CD4-positive, alpha-beta memory T cell (primary cell): ENCODE data around the gene TERF2IP. TPM values are rescaled to one million over a fixed set of nuclear protein-coding genes. Genes with fewer than 3 reads are reported as not detected.
A peak's percentile ranks its signal among the peaks of the same experiment; 100 is the strongest.

Experiments
- CTCF ChIA-PET: fragments of 350-600 bp; sonication (Branson Sonifier 250); formaldehyde crosslinking; loops from one replicate; lab custom pipeline; 2021; ENCODE audit warnings: inconsistent platforms; ENCODE audit not compliant: partially characterized antibody; lab: Charles Lee
- POLR2A ChIA-PET: fragments of 350-600 bp; sonication (Branson Sonifier 250); formaldehyde crosslinking; loops from one replicate; lab custom pipeline; 2021; ENCODE audit not compliant: partially characterized antibody; lab: Charles Lee
- DNase-seq, 5 donors: peaks; one replicate each; pipeline versions ENCODE4 v3.0.0 to v3.0.0-alpha.2; 2020 to 2022; ENCODE audit warnings: mixed read lengths in 1 of 5
- H3K27ac ChIP-seq: one replicate; pipeline ENCODE4 v1.7.0; 2013; ENCODE audit warnings: low read depth, low read length
- H3K27me3 ChIP-seq: 2 replicates; pipeline ENCODE4 v1.7.0; 2013; ENCODE audit warnings: mild to moderate bottlenecking, low read length, moderate library complexity; ENCODE audit not compliant: insufficient read depth
- H3K36me3 ChIP-seq: 2 replicates; pipeline ENCODE4 v1.7.0; 2013; ENCODE audit warnings: mild to moderate bottlenecking, low read length, moderate library complexity; ENCODE audit not compliant: insufficient read depth
- H3K4me1 ChIP-seq: 2 replicates; pipeline ENCODE4 v1.7.0; 2013; ENCODE audit warnings: mild to moderate bottlenecking, low read length, moderate library complexity; ENCODE audit not compliant: insufficient read depth
- H3K4me3 ChIP-seq, 2 donors: one replicate each; pipeline ENCODE4 v1.7.0; 2013; ENCODE audit warnings: low read length in 2 of 2, mild to moderate bottlenecking in 1 of 2
- H3K9me3 ChIP-seq, 2 donors: one replicate each; pipeline ENCODE4 v1.7.0; 2013; ENCODE audit warnings: low read length in 2 of 2, control low read depth in 1 of 2; ENCODE audit not compliant: control insufficient read depth in 1 of 2
- H3K27ac Mint-ChIP-seq, 7 donors: one replicate each; pipeline ENCODE4 v1.8.0; 2020 to 2021; ENCODE audit warnings: mixed read lengths in 7 of 7, mild to moderate bottlenecking in 6 of 7, inconsistent platforms in 3 of 7, moderate library complexity in 3 of 7
- H3K27me3 Mint-ChIP-seq, 2 donors: one replicate each; pipeline ENCODE4 v1.8.0; 2020 to 2021; ENCODE audit warnings: mixed read lengths in 2 of 2
- H3K36me3 Mint-ChIP-seq, 2 donors: one replicate each; pipeline ENCODE4 v1.8.0; 2020 to 2021; ENCODE audit warnings: mixed read lengths in 2 of 2, inconsistent platforms in 1 of 2, mild to moderate bottlenecking in 1 of 2
- H3K4me1 Mint-ChIP-seq, 4 donors: one replicate each; pipeline ENCODE4 v1.8.0; 2020 to 2021; ENCODE audit warnings: mixed read lengths in 4 of 4, mild to moderate bottlenecking in 1 of 4
- H3K4me3 Mint-ChIP-seq, 8 donors: one replicate each; pipeline ENCODE4 v1.8.0; 2020 to 2021; ENCODE audit warnings: mixed read lengths in 8 of 8, mild to moderate bottlenecking in 7 of 8, moderate library complexity in 6 of 8, inconsistent platforms in 3 of 8
- H3K9me3 Mint-ChIP-seq, 8 donors: one replicate each; pipeline ENCODE4 v1.8.0; 2020 to 2021; ENCODE audit warnings: mixed read lengths in 8 of 8, mild to moderate bottlenecking in 5 of 8, inconsistent platforms in 3 of 8, moderate library complexity in 1 of 8
- intact Hi-C: fragments of 100-400 bp; cut with micrococcal nuclease; formaldehyde crosslinking; loops from one replicate; pipeline ENCODE4 v1.15.1; 2023
- polyA plus RNA-seq, 2 donors: library from polyadenylated mRNA; unstranded; fragments of 300-500 nt; fragmentation: Illumina TruSeq; gene quantifications; one replicate each; pipeline ENCODE4 v1.2.3, GENCODE V29; 2021
- total RNA-seq, 2 experiments: library from RNA; stranded (reverse); gene quantifications; one replicate each; pipeline ENCODE4 v1.2.3, GENCODE V29; 2021

Gene TERF2IP
- total and polyA plus RNA-seq, 4 experiments from 2014 or later, result 98.4 to 185 (median 130) TPM

DNA sequence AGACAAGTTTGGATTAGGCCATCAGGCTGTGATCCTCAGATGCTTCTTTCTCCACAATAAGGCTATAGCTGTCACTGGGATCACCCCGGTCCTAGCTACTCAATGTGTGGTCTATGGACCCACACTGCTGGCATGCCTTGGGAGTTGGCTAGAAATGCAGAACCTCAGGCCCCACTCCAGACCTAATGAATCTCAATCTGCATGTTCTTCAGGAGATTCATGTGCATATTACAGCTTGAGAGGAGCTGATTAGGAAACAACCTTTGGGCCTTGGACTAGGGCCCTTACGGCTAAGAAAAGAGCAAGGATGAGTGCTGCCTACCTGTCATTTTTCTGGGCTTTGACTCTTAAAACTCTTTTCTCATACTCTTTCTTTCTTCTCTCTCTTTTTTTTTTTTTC is 32.0 kb upstream of the TERF2IP start:
- intact Hi-C loops, result no loop called here
- DNase-seq, result no peak
- peak overlapping the region; percentile 57 for H3K27ac ChIP-seq
- H3K27me3 ChIP-seq, result no peaks in the 10 kb centered on the region
- ChIA-PET POLR2A (interaction anchor here (0.9 to 9.6 kb wide), 5 partner anchors 8 to 150 kb away, joined by 3 to 293 read pairs (median 3); partner anchors contain the start of genes GABARAPL2, KARS1, TERF2IP and TMEM170A), CTCF (interaction anchor here (0.6 to 2.2 kb wide), 11 partner anchors 9 to 382 kb away, joined by 3 to 11 read pairs (median 4); partner anchors contain the start of genes KARS1 and TERF2IP)
- no peak overlapping the region for H3K4me3 ChIP-seq
- Mint-ChIP-seq H3K27ac (peak overlapping the region; percentile 85 to 97 (median 94)), H3K4me3 (peak overlapping the region in 5 of 8 donors; percentile 59 to 84 (median 74)), H3K27me3 (no peaks in the 10 kb centered on the region), H3K36me3 (peaks cover 42 to 53% of the 10 kb centered on the region in 2 donors), H3K9me3 (no peaks in the 10 kb centered on the region), H3K4me1 (peaks cover 29 to 51% (median 40%) of the 10 kb centered on the region in 4 donors)
- H3K4me1 ChIP-seq, result peaks cover 57% of the 10 kb centered on the region
- H3K36me3 ChIP-seq, result peaks cover 15% of the 10 kb centered on the region
- H3K9me3 ChIP-seq, result no peaks in the 10 kb centered on the region

DNA sequence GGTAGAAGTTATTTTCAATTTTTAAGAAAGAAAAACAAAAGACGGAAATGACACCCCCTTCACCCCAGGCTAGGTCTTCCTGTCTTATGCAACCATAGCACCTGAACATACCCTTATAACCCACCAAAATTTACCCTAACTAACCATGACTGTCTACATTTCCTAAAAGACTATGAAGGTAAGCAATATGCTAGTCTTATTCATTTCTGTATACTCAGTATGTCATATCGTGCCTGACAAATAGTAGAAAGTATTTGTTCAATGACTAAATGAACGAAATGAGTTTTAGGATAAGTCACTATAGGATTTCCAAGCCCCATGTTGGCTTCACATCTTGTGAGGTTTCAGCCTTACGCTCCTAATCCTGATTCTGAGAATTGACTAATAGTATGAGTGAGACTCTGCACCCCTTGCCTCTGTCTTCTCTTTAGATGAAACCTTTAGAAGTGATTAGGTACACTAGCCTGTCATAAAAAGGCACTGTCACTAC is 31.0 kb upstream of the TERF2IP start:
- intact Hi-C loops, result no loop called here
- Histone ChIP-seq H3K27me3 (no peaks in the 10 kb centered on the region), H3K27ac (peak overlapping the region; percentile 57), H3K9me3 (no peaks in the 10 kb centered on the region), H3K36me3 (peaks cover 15% of the 10 kb centered on the region), H3K4me3 (no peak overlapping the region), H3K4me1 (peaks cover 66% of the 10 kb centered on the region)
- Mint-ChIP-seq H3K27ac (peak overlapping the region; percentile 85 to 97 (median 94)), H3K36me3 (peaks cover 42 to 55% of the 10 kb centered on the region in 2 donors), H3K9me3 (no peaks in the 10 kb centered on the region), H3K27me3 (no peaks in the 10 kb centered on the region), H3K4me1 (peaks cover 37 to 60% (median 48%) of the 10 kb centered on the region in 4 donors), H3K4me3 (peak overlapping the region; percentile 57 to 84 (median 74))
- ChIA-PET CTCF (interaction anchor here (1.2 to 2.2 kb wide), 7 partner anchors 10 to 383 kb away, joined by 3 to 11 read pairs (median 4); partner anchors contain the start of genes KARS1 and TERF2IP), POLR2A (interaction anchor here (0.9 to 9.6 kb wide), 5 partner anchors 9 to 151 kb away, joined by 3 to 293 read pairs (median 3); partner anchors contain the start of genes GABARAPL2, KARS1, TERF2IP and TMEM170A)
- peak in 4 of 5 donors; percentile 28 to 51 (median 36) for DNase-seq

DNA sequence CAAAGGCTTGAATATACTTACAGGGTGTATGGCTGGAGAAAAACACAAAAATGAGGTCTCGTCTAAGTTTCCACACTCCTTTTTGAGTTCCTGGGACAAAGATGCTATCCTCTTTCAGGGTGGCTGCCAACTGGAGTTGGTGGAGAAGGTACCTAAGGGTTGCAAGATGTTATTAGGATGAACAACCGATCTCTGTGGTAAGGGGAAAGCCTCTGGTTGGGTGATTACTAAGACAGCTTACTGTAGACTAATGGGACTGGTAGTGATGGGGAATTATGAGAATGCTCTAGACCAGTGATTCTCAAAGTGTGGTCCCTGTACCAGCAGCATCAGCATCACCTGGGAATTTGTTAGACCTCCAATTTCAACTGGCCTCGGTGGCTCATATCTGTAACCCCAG is 30.5 kb upstream of the TERF2IP start:
- Histone ChIP-seq H3K27ac (peak overlapping the region; percentile 57), H3K9me3 (no peaks in the 10 kb centered on the region), H3K4me3 (no peak overlapping the region), H3K36me3 (peaks cover 11% of the 10 kb centered on the region), H3K4me1 (peaks cover 72% of the 10 kb centered on the region), H3K27me3 (no peaks in the 10 kb centered on the region)
- Mint-ChIP-seq H3K4me3 (peak overlapping the region; percentile 57 to 84 (median 74)), H3K27ac (peak overlapping the region; percentile 59 to 97 (median 94)), H3K27me3 (no peaks in the 10 kb centered on the region), H3K36me3 (peaks cover 40 to 54% of the 10 kb centered on the region in 2 donors), H3K4me1 (peaks cover 39 to 66% (median 52%) of the 10 kb centered on the region in 4 donors), H3K9me3 (no peaks in the 10 kb centered on the region)
- intact Hi-C loops, result no loop called here
- ChIA-PET CTCF (interaction anchor here (1.3 to 3.3 kb wide), 2 partner anchors 10 to 100 kb away, joined by 3 to 12 read pairs; no protein-coding TSS in a partner anchor), POLR2A (interaction anchor here (1.7 to 9.6 kb wide), 3 partner anchors 31 to 51 kb away, joined by 3 to 293 read pairs (median 69); partner anchors contain the start of genes GABARAPL2, KARS1 and TERF2IP)
- DNase-seq, result no peak

DNA sequence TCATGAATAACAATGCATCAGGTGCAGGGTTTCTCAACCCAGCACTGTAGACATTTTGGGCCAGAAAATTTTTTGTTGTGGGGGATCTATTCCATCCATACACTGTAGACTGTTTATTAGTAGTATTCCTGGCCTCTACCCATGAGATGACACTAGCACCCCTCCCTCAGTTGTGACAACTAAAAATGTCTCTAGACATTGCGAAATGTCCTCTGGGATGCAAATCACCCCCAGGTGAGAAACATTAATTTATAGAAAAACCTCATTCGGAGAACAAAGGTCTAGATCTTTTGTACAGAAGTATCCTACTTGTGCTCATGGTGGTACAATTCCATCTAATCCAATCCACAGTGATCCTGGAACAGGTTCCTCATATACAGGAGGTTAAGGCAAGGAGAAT is 28.8 kb upstream of the TERF2IP start:
- H3K4me3 Mint-ChIP-seq, result peak overlapping the region in 1 of 8 donors; percentile 38
- POLR2A ChIA-PET, result interaction anchor here (1.2 to 9.6 kb wide), 4 partner anchors 10 to 185 kb away, joined by 3 to 293 read pairs (median 37); partner anchors contain the start of genes CFDP1, GABARAPL2, KARS1 and TERF2IP
- H3K9me3 Mint-ChIP-seq, result peaks cover 0 to 4% (median 0%) of the 10 kb centered on the region in 8 donors
- Histone ChIP-seq H3K36me3 (peaks cover 5% of the 10 kb centered on the region), H3K27me3 (no peaks in the 10 kb centered on the region), H3K4me3 (no peak overlapping the region), H3K9me3 (no peaks in the 10 kb centered on the region), H3K4me1 (peaks cover 81% of the 10 kb centered on the region), H3K27ac (no peak overlapping the region)
- intact Hi-C loops, result no loop called here
- H3K36me3 Mint-ChIP-seq, result peaks cover 30 to 50% of the 10 kb centered on the region in 2 donors
- peak overlapping the region in 6 of 7 donors; percentile 38 to 87 (median 54) for H3K27ac Mint-ChIP-seq
- DNase-seq, result no peak
- H3K4me1 Mint-ChIP-seq, result peaks cover 42 to 81% (median 57%) of the 10 kb centered on the region in 4 donors
- H3K27me3 Mint-ChIP-seq, result peaks cover 0 to 3% of the 10 kb centered on the region in 2 donors
- CTCF ChIA-PET, result interaction anchor here (1.3 to 3.3 kb wide), 9 partner anchors 12 to 147 kb away, joined by 3 to 12 read pairs (median 5); partner anchors contain the start of genes GABARAPL2, KARS1 and TERF2IP

GRCh38 chr16:75620326-75621169 is 27.0 kb upstream of the TERF2IP start:
- peak overlapping the region in 1 of 2 donors; percentile 1 for H3K4me3 ChIP-seq
- H3K36me3 ChIP-seq, result peaks cover 5% of the 10 kb centered on the region
- peak; percentile 59 to 88 (median 64) for DNase-seq
- no peaks in the 10 kb centered on the region for H3K9me3 ChIP-seq
- Mint-ChIP-seq H3K36me3 (peaks cover 23 to 47% of the 10 kb centered on the region in 2 donors), H3K27me3 (peaks cover 0 to 3% of the 10 kb centered on the region in 2 donors), H3K9me3 (peaks cover 0 to 7% (median 0%) of the 10 kb centered on the region in 8 donors), H3K27ac (peak overlapping the region; percentile 90 to 99 (median 98)), H3K4me3 (peak overlapping the region; percentile 0 to 98 (median 97)), H3K4me1 (peaks cover 41 to 81% (median 53%) of the 10 kb centered on the region in 4 donors)
- peak overlapping the region; percentile 96 for H3K27ac ChIP-seq
- ChIA-PET POLR2A (interaction anchor here (0.9 to 9.6 kb wide), 7 partner anchors 10 to 104 kb away, joined by 3 to 293 read pairs (median 8); partner anchors contain the start of genes GABARAPL2, KARS1 and TERF2IP), CTCF (interaction anchor here (0.6 to 3.3 kb wide), 16 partner anchors 9 to 156 kb away, joined by 3 to 19 read pairs (median 6); partner anchors contain the start of genes KARS1, TERF2IP, TMEM170A and TMEM231)
- no peaks in the 10 kb centered on the region for H3K27me3 ChIP-seq
- intact Hi-C loops, result loop anchor here (1.0 kb wide), 1 partner anchor 99 kb away; no protein-coding TSS in a partner anchor
- peaks cover 70% of the 10 kb centered on the region for H3K4me1 ChIP-seq

- H3K4me1 ChIP-seq, result peaks cover 64% of the 10 kb centered on the region
- peak in 3 of 5 donors; percentile 19 to 43 (median 25) for DNase-seq
- H3K4me1 Mint-ChIP-seq, result peaks cover 42 to 81% (median 53%) of the 10 kb centered on the region in 4 donors
These were observed 26.4 kb upstream of the TERF2IP start for GRCh38 chr16:75621170-75621477.

More at GRCh38 chr16:75621170-75621477, 26.4 kb upstream of the TERF2IP start:
- H3K27ac Mint-ChIP-seq, result peak overlapping the region in 6 of 7 donors; percentile 98 to 99 (median 98)
- Histone ChIP-seq H3K27me3 (no peaks in the 10 kb centered on the region), H3K27ac (peak overlapping the region; percentile 96), H3K9me3 (no peaks in the 10 kb centered on the region), H3K4me3 (peak overlapping the region in 1 of 2 donors; percentile 1), H3K36me3 (peaks cover 11% of the 10 kb centered on the region)
- ChIA-PET CTCF (interaction anchor here (0.6 to 2.8 kb wide), 18 partner anchors 10 to 157 kb away, joined by 3 to 31 read pairs (median 5); partner anchors contain the start of genes KARS1, TERF2IP, TMEM170A and TMEM231), POLR2A (interaction anchor here (0.9 to 9.6 kb wide), 8 partner anchors 9 to 104 kb away, joined by 3 to 293 read pairs (median 8); partner anchors contain the start of genes GABARAPL2, KARS1 and TERF2IP)
- peak overlapping the region in 7 of 8 donors; percentile 11 to 98 (median 97) for H3K4me3 Mint-ChIP-seq
- peaks cover 0 to 3% of the 10 kb centered on the region in 2 donors for H3K27me3 Mint-ChIP-seq
- intact Hi-C loops, result loop anchor here (1.0 kb wide), 1 partner anchor 100 kb away; no protein-coding TSS in a partner anchor
- peaks cover 0 to 7% (median 0%) of the 10 kb centered on the region in 8 donors for H3K9me3 Mint-ChIP-seq
- H3K36me3 Mint-ChIP-seq, result peaks cover 27 to 49% of the 10 kb centered on the region in 2 donors
